ENCODE measurements around the gene PIGU. TPM values are rescaled to one million over a fixed set of nuclear protein-coding genes. Genes with fewer than 3 reads are reported as not detected.

PIGU gene
- total and polyA plus RNA-seq, 9 of the 15 experiments (the other 6 are each of a cell fraction or from before 2014, with no cell fraction given): 6.5 to 100 (median 28.1) TPM

DNA sequence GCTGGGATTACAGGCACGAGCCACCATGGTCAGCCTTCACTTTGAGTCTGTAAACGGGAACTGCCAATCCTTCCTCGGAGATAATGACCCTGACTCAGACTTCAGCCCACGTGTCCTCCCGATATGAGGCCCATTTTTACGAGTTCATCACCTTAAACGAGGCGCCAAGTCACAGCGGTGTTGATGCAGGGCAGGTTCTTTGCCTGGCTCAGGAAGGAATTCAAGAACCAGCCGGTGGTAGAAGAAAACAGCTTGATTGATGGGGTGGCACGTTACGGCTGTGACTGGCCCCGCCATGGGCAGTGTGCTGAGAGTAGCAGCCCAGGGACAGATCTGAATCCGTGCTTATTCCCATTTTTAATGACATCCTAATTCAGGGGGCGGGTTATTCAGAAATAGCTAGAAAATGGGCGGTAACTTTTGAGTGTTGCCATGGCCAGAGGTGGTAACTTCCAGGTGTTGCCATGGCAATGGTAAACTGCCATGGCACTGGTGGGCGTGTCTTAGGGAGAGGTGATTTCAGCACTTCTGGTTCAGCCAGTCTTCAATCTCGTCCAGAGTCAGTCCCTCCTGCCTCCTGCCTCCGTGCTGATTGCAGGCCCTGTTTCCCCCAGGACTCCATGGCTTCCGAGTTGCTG, 127.5 kb downstream of the PIGU start (continued):
- TF ChIP-seq, protein P1, sequence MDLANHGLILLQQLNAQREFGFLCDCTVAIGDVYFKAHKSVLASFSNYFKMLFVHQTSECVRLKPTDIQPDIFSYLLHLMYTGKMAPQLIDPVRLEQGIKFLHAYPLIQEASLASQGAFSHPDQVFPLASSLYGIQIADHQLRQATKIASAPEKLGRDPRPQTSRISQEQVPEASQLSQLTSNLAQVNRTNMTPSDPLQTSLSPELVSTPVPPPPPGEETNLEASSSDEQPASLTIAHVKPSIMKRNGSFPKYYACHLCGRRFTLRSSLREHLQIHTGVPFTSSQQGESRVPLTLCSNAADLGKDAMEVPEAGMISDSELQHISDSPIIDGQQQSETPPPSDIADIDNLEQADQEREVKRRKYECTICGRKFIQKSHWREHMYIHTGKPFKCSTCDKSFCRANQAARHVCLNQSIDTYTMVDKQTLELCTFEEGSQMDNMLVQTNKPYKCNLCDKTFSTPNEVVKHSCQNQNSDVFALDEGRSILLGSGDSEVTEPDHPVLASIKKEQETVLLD (IDR thresholded peaks at IDR 0.05): no peak
- TF ChIP-seq, protein P2, sequence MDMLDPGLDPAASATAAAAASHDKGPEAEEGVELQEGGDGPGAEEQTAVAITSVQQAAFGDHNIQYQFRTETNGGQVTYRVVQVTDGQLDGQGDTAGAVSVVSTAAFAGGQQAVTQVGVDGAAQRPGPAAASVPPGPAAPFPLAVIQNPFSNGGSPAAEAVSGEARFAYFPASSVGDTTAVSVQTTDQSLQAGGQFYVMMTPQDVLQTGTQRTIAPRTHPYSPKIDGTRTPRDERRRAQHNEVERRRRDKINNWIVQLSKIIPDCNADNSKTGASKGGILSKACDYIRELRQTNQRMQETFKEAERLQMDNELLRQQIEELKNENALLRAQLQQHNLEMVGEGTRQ (CRISPR knock-in tag; IDR thresholded peaks at IDR 0.05): peak; percentile 71
- TF ChIP-seq, protein P3, sequence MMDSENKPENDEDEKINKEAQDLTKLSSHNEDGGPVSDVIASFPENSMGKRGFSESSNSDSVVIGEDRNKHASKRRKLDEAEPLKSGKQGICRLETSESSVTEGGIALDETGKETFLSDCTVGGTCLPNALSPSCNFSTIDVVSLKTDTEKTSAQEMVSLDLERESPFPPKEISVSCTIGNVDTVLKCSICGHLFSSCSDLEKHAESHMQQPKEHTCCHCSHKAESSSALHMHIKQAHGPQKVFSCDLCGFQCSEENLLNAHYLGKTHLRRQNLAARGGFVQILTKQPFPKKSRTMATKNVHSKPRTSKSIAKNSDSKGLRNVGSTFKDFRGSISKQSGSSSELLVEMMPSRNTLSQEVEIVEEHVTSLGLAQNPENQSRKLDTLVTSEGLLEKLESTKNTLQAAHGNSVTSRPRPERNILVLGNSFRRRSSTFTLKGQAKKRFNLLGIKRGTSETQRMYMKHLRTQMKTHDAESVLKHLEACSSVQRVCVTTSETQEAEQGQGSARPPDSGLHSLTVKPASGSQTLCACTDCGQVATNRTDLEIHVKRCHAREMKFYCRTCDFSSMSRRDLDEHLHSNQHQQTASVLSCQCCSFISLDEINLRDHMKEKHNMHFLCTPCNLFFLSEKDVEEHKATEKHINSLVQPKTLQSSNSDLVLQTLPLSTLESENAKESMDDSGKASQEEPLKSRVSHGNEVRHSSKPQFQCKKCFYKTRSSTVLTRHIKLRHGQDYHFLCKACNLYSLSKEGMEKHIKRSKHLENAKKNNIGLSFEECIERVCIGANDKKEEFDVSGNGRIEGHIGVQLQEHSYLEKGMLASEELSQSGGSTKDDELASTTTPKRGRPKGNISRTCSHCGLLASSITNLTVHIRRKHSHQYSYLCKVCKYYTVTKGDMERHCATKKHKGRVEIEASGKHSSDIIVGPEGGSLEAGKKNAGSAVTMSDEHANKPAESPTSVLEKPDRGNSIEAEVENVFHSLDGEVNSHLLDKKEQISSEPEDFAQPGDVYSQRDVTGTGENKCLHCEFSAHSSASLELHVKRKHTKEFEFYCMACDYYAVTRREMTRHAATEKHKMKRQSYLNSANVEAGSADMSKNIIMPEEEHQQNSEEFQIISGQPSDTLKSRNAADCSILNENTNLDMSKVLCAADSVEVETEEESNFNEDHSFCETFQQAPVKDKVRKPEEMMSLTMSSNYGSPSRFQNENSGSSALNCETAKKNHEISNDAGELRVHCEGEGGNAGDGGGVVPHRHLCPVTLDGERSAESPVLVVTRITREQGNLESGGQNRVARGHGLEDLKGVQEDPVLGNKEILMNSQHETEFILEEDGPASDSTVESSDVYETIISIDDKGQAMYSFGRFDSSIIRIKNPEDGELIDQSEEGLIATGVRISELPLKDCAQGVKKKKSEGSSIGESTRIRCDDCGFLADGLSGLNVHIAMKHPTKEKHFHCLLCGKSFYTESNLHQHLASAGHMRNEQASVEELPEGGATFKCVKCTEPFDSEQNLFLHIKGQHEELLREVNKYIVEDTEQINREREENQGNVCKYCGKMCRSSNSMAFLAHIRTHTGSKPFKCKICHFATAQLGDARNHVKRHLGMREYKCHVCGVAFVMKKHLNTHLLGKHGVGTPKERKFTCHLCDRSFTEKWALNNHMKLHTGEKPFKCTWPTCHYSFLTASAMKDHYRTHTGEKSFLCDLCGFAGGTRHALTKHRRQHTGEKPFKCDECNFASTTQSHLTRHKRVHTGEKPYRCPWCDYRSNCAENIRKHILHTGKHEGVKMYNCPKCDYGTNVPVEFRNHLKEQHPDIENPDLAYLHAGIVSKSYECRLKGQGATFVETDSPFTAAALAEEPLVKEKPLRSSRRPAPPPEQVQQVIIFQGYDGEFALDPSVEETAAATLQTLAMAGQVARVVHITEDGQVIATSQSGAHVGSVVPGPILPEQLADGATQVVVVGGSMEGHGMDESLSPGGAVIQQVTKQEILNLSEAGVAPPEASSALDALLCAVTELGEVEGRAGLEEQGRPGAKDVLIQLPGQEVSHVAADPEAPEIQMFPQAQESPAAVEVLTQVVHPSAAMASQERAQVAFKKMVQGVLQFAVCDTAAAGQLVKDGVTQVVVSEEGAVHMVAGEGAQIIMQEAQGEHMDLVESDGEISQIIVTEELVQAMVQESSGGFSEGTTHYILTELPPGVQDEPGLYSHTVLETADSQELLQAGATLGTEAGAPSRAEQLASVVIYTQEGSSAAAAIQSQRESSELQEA (IDR thresholded peaks at IDR 0.05; ENCODE audit: low read depth): no peak
- TF ChIP-seq LEF1 (IDR thresholded peaks at IDR 0.05): peak; percentile 23; the same call in 1 of the 2 replicates
- TF ChIP-seq ZNF696 (CRISPR knock-in tag; conservative IDR thresholded peaks at IDR 0.05): no peak
- TF ChIP-seq ZNF764 (CRISPR knock-in tag; IDR thresholded peaks at IDR 0.05; ENCODE audit: low read depth): no peak
- no peak for TF ChIP-seq ZNF785 (CRISPR knock-in tag; IDR thresholded peaks at IDR 0.05)
- TF ChIP-seq, protein P4, sequence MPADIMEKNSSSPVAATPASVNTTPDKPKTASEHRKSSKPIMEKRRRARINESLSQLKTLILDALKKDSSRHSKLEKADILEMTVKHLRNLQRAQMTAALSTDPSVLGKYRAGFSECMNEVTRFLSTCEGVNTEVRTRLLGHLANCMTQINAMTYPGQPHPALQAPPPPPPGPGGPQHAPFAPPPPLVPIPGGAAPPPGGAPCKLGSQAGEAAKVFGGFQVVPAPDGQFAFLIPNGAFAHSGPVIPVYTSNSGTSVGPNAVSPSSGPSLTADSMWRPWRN (IDR thresholded peaks at IDR 0.05; ENCODE audit: low read depth): no peak
- TF ChIP-seq BRD4 (IDR thresholded peaks at IDR 0.05): no peak
- TF ChIP-seq SMARCA5 (IDR thresholded peaks at IDR 0.05): no peak
- peak; percentile 41; the same call in 1 of the 2 replicates for TF ChIP-seq CREM (IDR thresholded peaks at IDR 0.05; ENCODE audit: low read depth)
- TF ChIP-seq MECOM (CRISPR knock-in tag; IDR thresholded peaks at IDR 0.05): no peak
- TF ChIP-seq C11orf30 (IDR thresholded peaks at IDR 0.05; ENCODE audit: low read depth): no peak
- no peak for TF ChIP-seq NEUROD1 (IDR thresholded peaks at IDR 0.05; ENCODE audit: borderline replicate concordance, low read depth, low read length, partially characterized antibody)
- TF ChIP-seq, protein P5, sequence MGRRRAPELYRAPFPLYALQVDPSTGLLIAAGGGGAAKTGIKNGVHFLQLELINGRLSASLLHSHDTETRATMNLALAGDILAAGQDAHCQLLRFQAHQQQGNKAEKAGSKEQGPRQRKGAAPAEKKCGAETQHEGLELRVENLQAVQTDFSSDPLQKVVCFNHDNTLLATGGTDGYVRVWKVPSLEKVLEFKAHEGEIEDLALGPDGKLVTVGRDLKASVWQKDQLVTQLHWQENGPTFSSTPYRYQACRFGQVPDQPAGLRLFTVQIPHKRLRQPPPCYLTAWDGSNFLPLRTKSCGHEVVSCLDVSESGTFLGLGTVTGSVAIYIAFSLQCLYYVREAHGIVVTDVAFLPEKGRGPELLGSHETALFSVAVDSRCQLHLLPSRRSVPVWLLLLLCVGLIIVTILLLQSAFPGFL (CRISPR knock-in tag; IDR thresholded peaks at IDR 0.05): no peak
- no peak for TF ChIP-seq RBM39 (optimal IDR thresholded peaks at IDR 0.05; ENCODE audit: low read depth, low read length)
- TF ChIP-seq CEBPB (tag; IDR thresholded peaks at IDR 0.05): no peak
- TF ChIP-seq STAT5A (IDR thresholded peaks at IDR 0.05; ENCODE audit: borderline replicate concordance, low read length): no peak

All from K562 (cell line).